GM12878 (cell line): ENCODE results near the gene ZDHHC18. TPM values are rescaled to one million over a fixed set of nuclear protein-coding genes. Genes with fewer than 3 reads are reported as not detected.

Experiments
- ATAC-seq: fragments of 200-7000 bp; cut with Tn5 transposase; 3 replicates; pipeline ENCODE4 v1.9.1; 2020; ENCODE audit warnings: mild to moderate bottlenecking, moderate library complexity
- BruUV-seq: library from RNA; stranded (reverse); fragments of 400-500 nt; replicated peaks from 2 replicates; lab custom pipeline; 2021; lab: Mats Ljungman, UMichigan
- CTCF ChIA-PET: fragments of 300-600 bp; sonication (Branson Sonifier 250); formaldehyde crosslinking; extraction: SDS; loops from one replicate; lab custom pipeline; 2021; ENCODE audit warnings: inconsistent platforms; lab: Yijun Ruan, JAX
- POLR2A ChIA-PET: fragments of 350-600 bp; formaldehyde crosslinking; extraction: SDS; loops from one replicate; lab custom pipeline; 2021; ENCODE audit warnings: inconsistent platforms; lab: Charles Lee
- RAD21 ChIA-PET: fragments of 300-600 bp; sonication (Branson Sonifier 250); formaldehyde crosslinking; loops from one replicate; lab custom pipeline; 2023; ENCODE audit warnings: antibody characterized with exemption; ENCODE audit not compliant: unreplicated experiment; lab: Charles Lee
- SMC1A ChIA-PET: fragments of 300-600 bp; sonication (Branson Sonifier 250); formaldehyde crosslinking; loops from one replicate; lab custom pipeline; 2023; ENCODE audit not compliant: unreplicated experiment, uncharacterized antibody; lab: Charles Lee
- DNase-seq: peaks from one replicate; pipeline ENCODE4 v3.0.0-alpha.2; 2011; ENCODE audit warnings: low read depth, low spot score
- FAIRE-seq: peaks from 3 replicates; lab custom pipeline; 2011; peaks lifted over from hg19 to GRCh38; lab: Jason Lieb, UNC
- H2AFZ ChIP-seq: 2 replicates; pipeline ENCODE4 v1.6.0; 2011; ENCODE audit warnings: low read depth, low read length, control low read depth; ENCODE audit not compliant: control insufficient read depth
- H3K27ac ChIP-seq: 2 replicates; pipeline ENCODE4 v1.5.1; 2011; ENCODE audit warnings: control low read depth; ENCODE audit not compliant: control insufficient read depth, insufficient read depth
- H3K27me3 ChIP-seq, 2 experiments: replicated peaks in 1 of 2; 2 replicates each; pipeline versions ENCODE4 v1.6.0 to v1.6.1; 2011; ENCODE audit warnings: low read length in 1 of 2; ENCODE audit not compliant: control insufficient read depth in 2 of 2, insufficient read depth in 2 of 2
- H3K36me3 ChIP-seq, 2 experiments: 2 replicates each; pipeline ENCODE4 v1.5.1; 2011; ENCODE audit warnings: low read length in 1 of 2; ENCODE audit not compliant: control insufficient read depth in 2 of 2, insufficient read depth in 2 of 2
- H3K4me1 ChIP-seq: 2 replicates; pipeline ENCODE4 v1.6.1; 2011; ENCODE audit warnings: mild to moderate bottlenecking, low read length, moderate library complexity, mixed read lengths; ENCODE audit not compliant: control insufficient read depth, insufficient read depth
- H3K4me2 ChIP-seq: 2 replicates; pipeline ENCODE4 v1.6.0; 2011; ENCODE audit warnings: control low read depth; ENCODE audit not compliant: control insufficient read depth, insufficient read depth
- H3K4me3 ChIP-seq: fragments of 200-600 bp; sonication (generic); 2 replicates; pipeline ENCODE4 v1.5.1; 2016
- H3K79me2 ChIP-seq: 2 replicates; pipeline ENCODE4 v1.6.0; 2011; ENCODE audit warnings: low read length; ENCODE audit not compliant: control insufficient read depth, insufficient read depth
- H3K9ac ChIP-seq: 2 replicates; pipeline ENCODE4 v1.8.0; 2011; ENCODE audit warnings: low read length, control low read depth, mixed read lengths; ENCODE audit not compliant: control insufficient read depth, insufficient read depth
- H3K9me3 ChIP-seq: replicated peaks from 3 replicates; pipeline ENCODE4 v1.5.1; 2011; ENCODE audit warnings: mild to moderate bottlenecking, low read length; ENCODE audit not compliant: control insufficient read depth, insufficient read depth
- H4K20me1 ChIP-seq: 2 replicates; pipeline ENCODE4 v1.6.0; 2011; ENCODE audit not compliant: control insufficient read depth, insufficient read depth
- BMI1 ChIP-seq: fragments of 450-650 bp; IDR thresholded peaks from 2 replicates; pipeline ENCODE4 v1.6.1; 2016; ENCODE audit warnings: mild to moderate bottlenecking, moderate library complexity, borderline replicate concordance
- FOXM1 ChIP-seq: IDR thresholded peaks from 2 replicates; pipeline ENCODE4 v1.6.1; 2012; ENCODE audit warnings: low read depth, mild to moderate bottlenecking, inconsistent platforms, low read length, moderate library complexity
- LARP7 ChIP-seq: fragments of 450-650 bp; IDR thresholded peaks from 2 replicates; pipeline ENCODE4 v1.6.1; 2017; ENCODE audit warnings: mild to moderate bottlenecking
- MXI1 ChIP-seq: fragments of 150-350 bp; IDR thresholded peaks from 2 replicates; pipeline ENCODE4 v1.6.1; 2011; ENCODE audit warnings: low read depth, mild to moderate bottlenecking, inconsistent platforms, low read length, improper control_type of control experiment
- POU2F2 ChIP-seq: IDR thresholded peaks from 3 replicates; pipeline ENCODE4 v1.6.1; 2011; ENCODE audit warnings: low read depth, mild to moderate bottlenecking, low read length, borderline replicate concordance
- SMARCA5 ChIP-seq: fragments of 450-650 bp; IDR thresholded peaks from 2 replicates; pipeline ENCODE4 v1.6.1; 2017; ENCODE audit warnings: mild to moderate bottlenecking
- ZNF622 ChIP-seq: fragments of 450-650 bp; IDR thresholded peaks from 2 replicates; pipeline ENCODE4 v1.6.1; 2017; ENCODE audit warnings: mild to moderate bottlenecking, inconsistent platforms
- WGBS: methylation state at CpG from one replicate; pipeline ENCODE4 v1.1.6; 2016; ENCODE audit warnings: low lambda C conversion rate; ENCODE audit not compliant: insufficient replicate concordance, insufficient coverage; ENCODE audit errors: missing lambda C conversion rate; 5-methylcytosine and 5-hydroxymethylcytosine counted together
- in situ Hi-C: fragments of 300-500 bp; cut with MboI; formaldehyde crosslinking; loops from 9 replicates; pipeline ENCODE4 v1.14.3; 2018; ENCODE audit warnings: mixed read lengths
- intact Hi-C: fragments of 100-400 bp; cut with micrococcal nuclease; formaldehyde crosslinking; loops from one replicate; pipeline ENCODE4 v1.14.2; 2022; ENCODE audit not compliant: unreplicated experiment
- polyA plus RNA-seq, 11 experiments: library from polyadenylated mRNA; depleted of rRNA in 4 of 11; unstranded in 6 of 11; stranded (reverse) in 5 of 11; fragments of >200 nt; fragmentation: Nextera tagmentation in 4 of 11; fragmentation: Illumina TruSeq in 1 of 11; extraction: Ambion mirVana in 4 of 11; extraction: Trizol in 1 of 11; gene quantifications; 1 replicate in 1 of 11; 2 replicates in 10 of 11; pipeline versions ENCODE4 v1.2.1 to v1.2.3, GENCODE V29; 2011 to 2016; ENCODE audit warnings: inconsistent platforms in 2 of 11, missing spikeins in 2 of 11, low read depth in 1 of 11
- total RNA-seq, 4 experiments: library from RNA; depleted of rRNA in 3 of 4; stranded (reverse); fragments of >200 nt in 3 of 4; fragmentation: Illumina TruSeq in 1 of 4; extraction: Trizol in 1 of 4; gene quantifications; 2 replicates each; pipeline versions ENCODE4 v1.2.1 to v1.2.3, GENCODE V29; 2013 to 2021
- TF ChIP-seq, protein P1 (sequence below): fragments of 450-650 bp; IDR thresholded peaks from 2 replicates; pipeline ENCODE4 v1.6.1; 2016; ENCODE audit warnings: mild to moderate bottlenecking
- TF ChIP-seq, protein P2 (sequence below): IDR thresholded peaks from 2 replicates; pipeline ENCODE4 v1.6.1; 2012; ENCODE audit warnings: low read depth, low read length, improper control_type of control experiment
- TF ChIP-seq, protein P3 (sequence below): fragments of 450-650 bp; formaldehyde crosslinking; IDR thresholded peaks from 2 replicates; pipeline ENCODE4 v1.4.0; 2020; ENCODE audit warnings: mild to moderate bottlenecking, moderate library complexity
- TF ChIP-seq, protein P4 (sequence below): fragments of 450-650 bp; IDR thresholded peaks from 2 replicates; pipeline ENCODE4 v1.6.1; 2017; ENCODE audit warnings: antibody characterized with exemption, mild to moderate bottlenecking, moderate library complexity

Gene ZDHHC18
- total and polyA plus RNA-seq, 10 of the 15 experiments (the other 5 are each of a cell fraction or from before 2014, with no cell fraction given), result 0.40 to 81.2 (median 21.3) TPM

DNA sequence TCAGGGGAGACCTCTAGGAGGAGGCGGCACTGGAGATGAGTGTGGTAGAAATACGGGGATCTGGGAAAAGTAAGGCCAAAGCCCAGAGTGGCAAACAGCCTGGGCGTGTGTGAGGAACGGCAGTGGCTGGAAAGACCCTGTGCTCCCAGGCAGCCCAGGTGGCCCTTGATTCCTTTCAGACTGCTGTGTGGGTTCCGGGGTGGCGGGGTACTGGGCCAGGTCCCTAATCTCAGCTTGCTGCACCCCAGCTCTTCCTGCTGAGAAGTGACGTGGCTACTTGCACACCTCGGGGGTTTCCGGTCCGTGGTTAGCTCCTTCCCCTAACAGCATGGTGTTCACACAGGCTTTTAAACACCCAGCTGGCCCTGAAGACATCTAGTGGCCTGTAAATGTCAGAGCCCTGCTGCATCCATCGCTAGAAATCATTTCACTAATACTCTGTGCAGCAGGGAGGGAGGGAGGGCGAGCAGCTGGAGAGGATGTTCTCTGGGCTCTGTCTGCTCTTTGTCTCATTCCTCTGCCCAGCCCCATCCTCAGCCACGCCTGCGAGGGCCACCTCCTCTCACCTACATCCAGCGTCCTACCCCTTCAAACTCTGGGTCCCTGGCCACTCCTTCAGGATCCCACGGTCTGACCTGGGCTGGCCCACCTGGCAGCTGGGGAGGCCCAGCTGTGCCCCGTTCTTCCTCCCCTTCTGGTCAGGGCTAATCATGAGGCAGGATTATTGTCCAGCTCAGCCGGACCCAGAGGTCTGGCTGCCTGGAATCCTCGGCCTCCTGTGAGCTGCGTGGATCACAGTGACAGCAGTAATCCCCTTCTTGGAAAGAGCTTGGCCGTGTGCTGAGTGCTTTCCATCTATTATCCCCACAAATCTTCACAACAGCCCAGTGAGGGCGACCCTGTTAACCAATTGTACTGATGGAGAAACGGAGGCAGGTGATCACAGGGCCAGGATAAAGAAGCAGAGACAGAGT lies 7.2 kb downstream of the ZDHHC18 start:
- Histone ChIP-seq H3K79me2 (peaks cover 51% of the 10 kb centered on the region), H3K4me3 (peak overlapping the region; percentile 56; the same call in 1 of the 2 replicates), H3K9me3 (no peaks in the 10 kb centered on the region), H2AFZ (peak overlapping the region; percentile 46), H3K9ac (peak overlapping the region; percentile 89), H3K27me3 (no peaks in the 10 kb centered on the region), H3K4me1 (peaks cover 40% of the 10 kb centered on the region), H3K27ac (peak overlapping the region; percentile 99), H4K20me1 (no peaks in the 10 kb centered on the region), H3K36me3 (peaks cover 7 to 34% of the 10 kb centered on the region in 2 experiments), H3K4me2 (peak overlapping the region; percentile 95)
- FAIRE-seq, result peak; percentile 93
- DNase-seq, result peak; percentile 88
- BruUV-seq, result no TSS peak
- ChIA-PET RAD21 (interaction anchor here (0.6 to 3.6 kb wide), 18 partner anchors 8 to 292 kb away, joined by 3 to 26 read pairs (median 4); partner anchors contain the start of gene GPN2), SMC1A (interaction anchor here (0.7 to 7.2 kb wide), 12 partner anchors 8 to 226 kb away, joined by 3 to 57 read pairs (median 4); partner anchors contain the start of genes GPN2 and PIGV), CTCF (interaction anchor here (0.6 to 7.7 kb wide), 24 partner anchors 8 to 735 kb away, joined by 3 to 117 read pairs (median 4); partner anchors contain the start of genes GPN2 and PIGV), POLR2A (interaction anchor here (0.5 to 7.6 kb wide), 7 partner anchors 10 to 142 kb away, joined by 3 to 56 read pairs (median 7); partner anchors contain the start of gene PIGV)
- in situ Hi-C loops (no loop called here), intact Hi-C loops (loop anchor here (2.0 kb wide), 1 partner anchor 23 kb away; no protein-coding TSS in a partner anchor)
- WGBS, result 28% methylated on average over 21 of the region's 23 CpGs
- peak; percentile 88 for ATAC-seq
- TF ChIP-seq, protein P1, sequence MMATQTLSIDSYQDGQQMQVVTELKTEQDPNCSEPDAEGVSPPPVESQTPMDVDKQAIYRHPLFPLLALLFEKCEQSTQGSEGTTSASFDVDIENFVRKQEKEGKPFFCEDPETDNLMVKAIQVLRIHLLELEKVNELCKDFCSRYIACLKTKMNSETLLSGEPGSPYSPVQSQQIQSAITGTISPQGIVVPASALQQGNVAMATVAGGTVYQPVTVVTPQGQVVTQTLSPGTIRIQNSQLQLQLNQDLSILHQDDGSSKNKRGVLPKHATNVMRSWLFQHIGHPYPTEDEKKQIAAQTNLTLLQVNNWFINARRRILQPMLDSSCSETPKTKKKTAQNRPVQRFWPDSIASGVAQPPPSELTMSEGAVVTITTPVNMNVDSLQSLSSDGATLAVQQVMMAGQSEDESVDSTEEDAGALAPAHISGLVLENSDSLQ, result no peak
- TF ChIP-seq, protein P2, sequence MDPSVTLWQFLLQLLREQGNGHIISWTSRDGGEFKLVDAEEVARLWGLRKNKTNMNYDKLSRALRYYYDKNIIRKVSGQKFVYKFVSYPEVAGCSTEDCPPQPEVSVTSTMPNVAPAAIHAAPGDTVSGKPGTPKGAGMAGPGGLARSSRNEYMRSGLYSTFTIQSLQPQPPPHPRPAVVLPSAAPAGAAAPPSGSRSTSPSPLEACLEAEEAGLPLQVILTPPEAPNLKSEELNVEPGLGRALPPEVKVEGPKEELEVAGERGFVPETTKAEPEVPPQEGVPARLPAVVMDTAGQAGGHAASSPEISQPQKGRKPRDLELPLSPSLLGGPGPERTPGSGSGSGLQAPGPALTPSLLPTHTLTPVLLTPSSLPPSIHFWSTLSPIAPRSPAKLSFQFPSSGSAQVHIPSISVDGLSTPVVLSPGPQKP, result 0 out of 2 replicates have a peak, but pooled peaks have one; percentile 24
- TF ChIP-seq, protein P3, sequence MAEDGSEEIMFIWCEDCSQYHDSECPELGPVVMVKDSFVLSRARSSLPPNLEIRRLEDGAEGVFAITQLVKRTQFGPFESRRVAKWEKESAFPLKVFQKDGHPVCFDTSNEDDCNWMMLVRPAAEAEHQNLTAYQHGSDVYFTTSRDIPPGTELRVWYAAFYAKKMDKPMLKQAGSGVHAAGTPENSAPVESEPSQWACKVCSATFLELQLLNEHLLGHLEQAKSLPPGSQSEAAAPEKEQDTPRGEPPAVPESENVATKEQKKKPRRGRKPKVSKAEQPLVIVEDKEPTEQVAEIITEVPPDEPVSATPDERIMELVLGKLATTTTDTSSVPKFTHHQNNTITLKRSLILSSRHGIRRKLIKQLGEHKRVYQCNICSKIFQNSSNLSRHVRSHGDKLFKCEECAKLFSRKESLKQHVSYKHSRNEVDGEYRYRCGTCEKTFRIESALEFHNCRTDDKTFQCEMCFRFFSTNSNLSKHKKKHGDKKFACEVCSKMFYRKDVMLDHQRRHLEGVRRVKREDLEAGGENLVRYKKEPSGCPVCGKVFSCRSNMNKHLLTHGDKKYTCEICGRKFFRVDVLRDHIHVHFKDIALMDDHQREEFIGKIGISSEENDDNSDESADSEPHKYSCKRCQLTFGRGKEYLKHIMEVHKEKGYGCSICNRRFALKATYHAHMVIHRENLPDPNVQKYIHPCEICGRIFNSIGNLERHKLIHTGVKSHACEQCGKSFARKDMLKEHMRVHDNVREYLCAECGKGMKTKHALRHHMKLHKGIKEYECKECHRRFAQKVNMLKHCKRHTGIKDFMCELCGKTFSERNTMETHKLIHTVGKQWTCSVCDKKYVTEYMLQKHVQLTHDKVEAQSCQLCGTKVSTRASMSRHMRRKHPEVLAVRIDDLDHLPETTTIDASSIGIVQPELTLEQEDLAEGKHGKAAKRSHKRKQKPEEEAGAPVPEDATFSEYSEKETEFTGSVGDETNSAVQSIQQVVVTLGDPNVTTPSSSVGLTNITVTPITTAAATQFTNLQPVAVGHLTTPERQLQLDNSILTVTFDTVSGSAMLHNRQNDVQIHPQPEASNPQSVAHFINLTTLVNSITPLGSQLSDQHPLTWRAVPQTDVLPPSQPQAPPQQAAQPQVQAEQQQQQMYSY (CRISPR knock-in tag), result no peak
- no peak for TF ChIP-seq BMI1
- 0 out of 2 replicates have a peak, but pooled peaks have one; percentile 28 for TF ChIP-seq LARP7
- peak; percentile 83; the same call in 1 of the 2 replicates for TF ChIP-seq MXI1
- no peak for TF ChIP-seq ZNF622
- 0 out of 2 replicates have a peak, but pooled peaks have one; percentile 46 for TF ChIP-seq FOXM1
- 0 out of 2 replicates have a peak, but pooled peaks have one; percentile 9 for TF ChIP-seq SMARCA5
- TF ChIP-seq, protein P4, sequence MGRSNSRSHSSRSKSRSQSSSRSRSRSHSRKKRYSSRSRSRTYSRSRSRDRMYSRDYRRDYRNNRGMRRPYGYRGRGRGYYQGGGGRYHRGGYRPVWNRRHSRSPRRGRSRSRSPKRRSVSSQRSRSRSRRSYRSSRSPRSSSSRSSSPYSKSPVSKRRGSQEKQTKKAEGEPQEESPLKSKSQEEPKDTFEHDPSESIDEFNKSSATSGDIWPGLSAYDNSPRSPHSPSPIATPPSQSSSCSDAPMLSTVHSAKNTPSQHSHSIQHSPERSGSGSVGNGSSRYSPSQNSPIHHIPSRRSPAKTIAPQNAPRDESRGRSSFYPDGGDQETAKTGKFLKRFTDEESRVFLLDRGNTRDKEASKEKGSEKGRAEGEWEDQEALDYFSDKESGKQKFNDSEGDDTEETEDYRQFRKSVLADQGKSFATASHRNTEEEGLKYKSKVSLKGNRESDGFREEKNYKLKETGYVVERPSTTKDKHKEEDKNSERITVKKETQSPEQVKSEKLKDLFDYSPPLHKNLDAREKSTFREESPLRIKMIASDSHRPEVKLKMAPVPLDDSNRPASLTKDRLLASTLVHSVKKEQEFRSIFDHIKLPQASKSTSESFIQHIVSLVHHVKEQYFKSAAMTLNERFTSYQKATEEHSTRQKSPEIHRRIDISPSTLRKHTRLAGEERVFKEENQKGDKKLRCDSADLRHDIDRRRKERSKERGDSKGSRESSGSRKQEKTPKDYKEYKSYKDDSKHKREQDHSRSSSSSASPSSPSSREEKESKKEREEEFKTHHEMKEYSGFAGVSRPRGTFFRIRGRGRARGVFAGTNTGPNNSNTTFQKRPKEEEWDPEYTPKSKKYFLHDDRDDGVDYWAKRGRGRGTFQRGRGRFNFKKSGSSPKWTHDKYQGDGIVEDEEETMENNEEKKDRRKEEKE, result no peak
- TF ChIP-seq POU2F2, result peak; percentile 54; the same call in 1 of the 3 replicates
